ENCODE measurements around the gene RBM34.

DNA sequence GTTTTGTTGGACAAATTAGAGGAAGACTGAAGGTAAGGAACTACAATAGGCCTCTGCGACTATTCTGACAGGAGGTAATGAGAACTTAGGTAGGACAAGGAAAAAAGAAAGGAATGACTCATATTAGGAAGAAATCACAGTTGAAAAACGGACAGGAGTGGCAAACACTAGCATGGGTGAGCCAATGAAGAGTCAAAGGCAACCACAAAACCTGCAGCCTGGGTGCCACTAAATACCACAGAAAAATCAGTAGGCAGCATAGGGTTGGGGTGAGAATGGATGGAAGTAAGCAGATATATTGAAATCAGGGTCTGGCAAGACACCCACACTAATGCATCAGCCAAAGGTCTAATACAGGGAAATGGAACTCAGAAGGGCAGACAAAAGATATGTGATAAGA is 10.0 kb downstream of the RBM34 start:
- TF ChIP-seq, protein P1, sequence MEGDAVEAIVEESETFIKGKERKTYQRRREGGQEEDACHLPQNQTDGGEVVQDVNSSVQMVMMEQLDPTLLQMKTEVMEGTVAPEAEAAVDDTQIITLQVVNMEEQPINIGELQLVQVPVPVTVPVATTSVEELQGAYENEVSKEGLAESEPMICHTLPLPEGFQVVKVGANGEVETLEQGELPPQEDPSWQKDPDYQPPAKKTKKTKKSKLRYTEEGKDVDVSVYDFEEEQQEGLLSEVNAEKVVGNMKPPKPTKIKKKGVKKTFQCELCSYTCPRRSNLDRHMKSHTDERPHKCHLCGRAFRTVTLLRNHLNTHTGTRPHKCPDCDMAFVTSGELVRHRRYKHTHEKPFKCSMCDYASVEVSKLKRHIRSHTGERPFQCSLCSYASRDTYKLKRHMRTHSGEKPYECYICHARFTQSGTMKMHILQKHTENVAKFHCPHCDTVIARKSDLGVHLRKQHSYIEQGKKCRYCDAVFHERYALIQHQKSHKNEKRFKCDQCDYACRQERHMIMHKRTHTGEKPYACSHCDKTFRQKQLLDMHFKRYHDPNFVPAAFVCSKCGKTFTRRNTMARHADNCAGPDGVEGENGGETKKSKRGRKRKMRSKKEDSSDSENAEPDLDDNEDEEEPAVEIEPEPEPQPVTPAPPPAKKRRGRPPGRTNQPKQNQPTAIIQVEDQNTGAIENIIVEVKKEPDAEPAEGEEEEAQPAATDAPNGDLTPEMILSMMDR (IDR thresholded peaks at IDR 0.05), result no peak
- no peak for TF ChIP-seq POLR2A (IDR thresholded peaks at IDR 0.05)

Data from thyroid gland (tissue), 4 donors.